GM23248 (cell line): Measurements from ENCODE around the gene LEF1.

ENCODE experiments used
- EZH2 ChIP-seq: fragments of 200-600 bp; sonication (generic); IDR thresholded peaks from 2 replicates; pipeline ENCODE4 v1.6.1; 2018; ENCODE audit warnings: antibody characterized with exemption, mild to moderate bottlenecking; ENCODE audit not compliant: insufficient read depth, poor library complexity, severe bottlenecking
- EZH2phosphoT487 ChIP-seq: fragments of 200-600 bp; sonication (generic); IDR thresholded peaks from 2 replicates; pipeline ENCODE4 v1.6.1; 2018; ENCODE audit warnings: antibody characterized with exemption, moderate library complexity, mild to moderate bottlenecking, low read depth; ENCODE audit not compliant: insufficient read depth

DNA sequence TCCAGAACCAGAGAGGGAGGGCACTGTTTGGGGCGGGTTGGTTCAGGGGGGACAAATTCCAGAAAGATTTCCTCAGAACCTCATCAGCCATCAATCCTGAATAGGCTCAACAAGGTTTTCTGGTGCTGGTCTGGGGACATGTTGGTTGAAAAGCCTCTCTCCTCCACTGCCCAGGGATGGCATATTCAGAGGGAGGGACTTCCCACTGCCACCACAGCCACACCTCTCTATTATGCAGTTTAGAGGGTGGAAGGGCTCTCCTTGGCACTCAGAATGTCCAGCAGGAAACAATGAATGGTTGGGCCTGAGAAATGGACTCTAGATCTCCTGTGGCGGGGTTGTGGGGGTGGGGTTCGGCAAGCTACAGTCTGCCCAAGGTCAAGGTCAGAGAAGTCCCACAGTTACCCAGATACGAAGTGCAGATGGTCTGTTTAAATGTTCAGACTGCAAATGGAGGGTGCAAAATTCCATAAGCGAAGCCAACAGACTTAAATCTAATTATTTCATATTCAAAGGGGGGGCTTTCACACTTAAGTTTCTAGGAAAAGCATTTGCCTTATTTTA, 70.7 kb downstream of the LEF1 start:
- TF ChIP-seq EZH2phosphoT487: no peak
- no peak for TF ChIP-seq EZH2
